Erythroblast (primary cell): ENCODE results near the gene STK32C.

Experiments
- DNase-seq, 2 experiments: peaks; one replicate each; lab custom pipeline; 2025; lab: John Stamatoyannopoulos, UW
- GATA1 ChIP-seq: IDR thresholded peaks from 2 replicates; pipeline ENCODE4 v1.6.1; 2011; ENCODE audit warnings: low read depth, mild to moderate bottlenecking, control low read depth, low read length, moderate library complexity
- POLR2A ChIP-seq: IDR thresholded peaks from 2 replicates; pipeline ENCODE4 v1.6.1; 2011; ENCODE audit warnings: mild to moderate bottlenecking, low read length

The STK32C gene

DNA sequence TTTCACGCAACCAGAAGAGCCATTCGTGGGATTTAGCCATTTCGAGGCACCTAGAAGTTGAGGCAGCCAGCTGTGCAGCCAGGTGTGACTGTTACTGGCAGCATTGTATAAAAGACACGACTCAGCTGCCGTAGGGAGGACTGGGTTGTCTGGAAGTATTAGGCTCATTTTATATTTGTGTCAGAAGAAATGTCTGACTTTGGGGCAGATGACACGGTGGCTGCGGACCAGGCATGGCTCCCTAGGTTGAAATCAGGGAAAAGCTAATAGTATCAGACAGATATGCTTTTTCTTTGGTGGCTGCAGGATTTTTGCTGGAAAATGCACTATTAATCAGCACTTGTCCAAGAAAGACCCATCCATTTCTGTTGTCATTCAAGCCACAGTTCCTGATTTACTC is 125.2 kb downstream of the STK32C start:
- TF ChIP-seq POLR2A (no peak), GATA1 (no peak)

DNA sequence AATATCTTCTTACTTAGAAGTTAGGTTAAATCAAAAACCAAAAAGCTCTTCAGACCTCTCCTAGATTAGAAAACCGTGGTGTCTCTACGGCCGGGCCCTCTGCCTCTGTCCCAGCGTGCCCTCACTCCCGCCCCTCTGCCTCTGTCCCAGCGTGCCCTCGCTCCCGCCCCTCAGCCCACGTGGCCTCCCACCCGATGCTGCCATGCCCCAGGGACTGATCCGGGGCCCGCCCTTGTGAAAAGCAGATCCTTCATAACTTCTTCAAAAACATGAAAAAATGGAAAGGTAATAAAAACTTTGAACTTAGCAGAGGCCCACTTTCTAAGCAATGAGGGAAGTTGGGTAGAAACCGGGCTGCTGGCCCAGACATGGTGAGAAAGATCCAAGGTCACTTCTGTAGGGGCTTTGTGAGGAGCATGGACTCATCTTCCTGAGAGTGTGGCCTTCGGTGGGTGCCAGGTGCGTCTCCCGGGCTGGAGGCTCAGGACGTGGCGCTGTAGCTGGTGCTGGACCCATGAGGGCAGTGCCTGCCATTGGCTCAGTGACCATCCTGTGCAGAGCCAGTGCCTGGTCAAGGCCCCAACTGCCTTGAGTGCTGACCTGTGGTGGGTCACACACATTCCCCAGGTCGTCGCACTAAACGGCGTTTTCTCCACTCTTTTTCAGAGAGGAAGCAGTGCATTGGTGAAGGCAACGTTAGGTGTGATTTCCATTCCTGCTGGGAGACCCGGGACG is 125.9 kb downstream of the STK32C start:
- TF ChIP-seq POLR2A (no peak), GATA1 (no peak)
- DNase-seq, result no peak

More for the DNA sequence above, 125.2 kb downstream of the STK32C start:
- DNase-seq, result no peak

DNA sequence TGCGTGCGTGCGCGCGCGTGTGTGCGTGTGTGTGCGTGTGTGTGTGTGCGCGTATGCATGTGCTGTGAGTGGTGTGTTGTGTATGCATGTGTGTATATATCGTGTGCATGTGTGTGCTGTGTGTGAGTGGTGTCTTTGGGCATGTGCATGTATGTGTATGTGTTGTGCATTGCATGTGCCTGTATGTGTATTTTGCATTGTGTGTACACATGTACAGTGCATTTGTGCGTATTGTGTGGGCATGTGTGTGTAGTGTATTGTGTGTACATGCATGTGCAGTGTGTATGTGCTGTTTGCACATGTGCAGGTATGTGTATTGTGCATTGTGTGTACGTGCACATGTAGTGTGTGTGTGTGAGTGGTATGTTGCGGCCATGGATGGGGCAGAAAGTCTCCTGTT is 127.0 kb downstream of the STK32C start:
- TF ChIP-seq POLR2A (no peak), GATA1 (no peak)
- DNase-seq, result no peak

DNA sequence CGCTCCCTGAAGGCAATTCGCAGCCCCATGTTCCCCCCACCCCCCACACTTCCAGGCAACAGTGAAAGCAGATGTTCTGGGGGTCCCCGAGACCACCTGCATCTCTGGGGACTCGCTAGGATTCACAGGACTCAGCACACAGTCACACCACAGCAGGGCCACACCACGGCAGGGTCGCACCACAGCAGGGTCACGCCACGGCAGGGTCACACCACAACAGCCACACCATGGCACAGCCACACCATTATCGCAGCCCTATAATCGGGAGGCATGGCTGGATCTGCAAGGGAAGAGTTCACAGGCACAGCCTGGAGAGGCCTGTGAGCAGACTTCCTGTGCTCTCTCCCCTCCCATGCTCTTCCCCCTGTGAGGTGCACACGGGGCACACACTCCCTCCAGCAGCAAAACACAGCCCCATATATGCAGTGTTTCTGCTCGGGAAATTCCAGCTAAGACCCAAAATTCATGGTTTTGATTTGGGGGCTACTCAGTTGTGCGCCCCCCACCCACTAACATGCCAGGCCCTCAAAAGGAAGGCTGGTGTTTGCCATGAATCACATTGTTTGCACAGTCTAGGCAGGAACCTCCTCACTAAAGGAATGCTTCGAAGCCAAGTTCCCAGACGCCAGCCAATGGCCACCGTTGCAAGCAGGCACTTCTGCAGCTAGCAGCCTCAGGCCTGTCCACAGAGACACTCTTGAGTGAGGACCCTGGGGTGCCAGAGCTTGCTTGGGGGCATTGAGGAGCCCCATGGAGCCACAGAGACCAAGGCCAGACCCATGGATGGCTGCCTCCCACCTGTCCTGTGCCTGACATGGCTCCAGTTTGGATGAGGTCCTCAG is 128.0 kb downstream of the STK32C start:
- no peak for DNase-seq
- TF ChIP-seq GATA1, result no peak
- no peak for TF ChIP-seq POLR2A

DNA sequence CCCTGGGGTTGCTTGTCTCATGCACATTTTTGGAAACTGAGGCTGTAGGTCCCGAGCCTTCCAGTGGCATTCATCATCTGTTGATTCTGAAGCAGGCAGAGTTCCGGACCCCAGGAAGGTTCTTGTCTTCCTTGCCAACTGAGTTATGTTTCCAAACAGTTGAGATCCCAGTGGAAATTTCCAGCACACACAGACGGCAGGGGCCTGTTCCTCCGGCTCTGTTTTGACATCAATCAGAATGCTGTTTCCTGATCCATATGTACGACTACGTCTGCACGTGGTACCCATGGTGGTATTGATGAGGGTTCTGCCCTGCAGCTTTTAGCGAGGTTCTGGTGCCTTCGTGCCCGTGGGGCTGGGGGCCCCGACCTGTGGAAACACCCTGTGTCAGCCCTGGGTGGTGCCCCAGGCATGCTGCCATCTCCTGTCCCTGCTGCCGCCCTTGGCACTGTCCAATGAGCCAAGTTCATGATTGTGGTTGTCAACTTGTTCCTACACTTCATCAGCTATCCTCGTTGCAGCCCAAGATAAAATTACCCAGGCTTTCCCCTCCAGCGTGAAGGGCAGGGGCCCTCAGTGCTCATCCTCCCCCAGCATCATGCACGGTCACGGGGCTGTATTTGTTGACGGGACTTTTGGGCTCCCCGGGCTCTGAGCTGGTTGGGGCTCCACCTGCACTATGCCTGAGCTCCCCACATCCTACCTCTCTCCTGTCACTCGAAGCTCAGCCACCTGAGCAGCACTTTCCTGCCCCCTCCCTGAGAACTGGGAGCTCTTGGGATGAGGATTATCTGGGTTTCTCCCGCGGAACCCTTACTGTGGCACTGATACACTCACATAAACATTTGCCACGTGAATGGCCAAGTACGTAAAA is 128.8 kb downstream of the STK32C start:
- DNase-seq, result no peak
- TF ChIP-seq GATA1, result no peak
- no peak for TF ChIP-seq POLR2A

DNA sequence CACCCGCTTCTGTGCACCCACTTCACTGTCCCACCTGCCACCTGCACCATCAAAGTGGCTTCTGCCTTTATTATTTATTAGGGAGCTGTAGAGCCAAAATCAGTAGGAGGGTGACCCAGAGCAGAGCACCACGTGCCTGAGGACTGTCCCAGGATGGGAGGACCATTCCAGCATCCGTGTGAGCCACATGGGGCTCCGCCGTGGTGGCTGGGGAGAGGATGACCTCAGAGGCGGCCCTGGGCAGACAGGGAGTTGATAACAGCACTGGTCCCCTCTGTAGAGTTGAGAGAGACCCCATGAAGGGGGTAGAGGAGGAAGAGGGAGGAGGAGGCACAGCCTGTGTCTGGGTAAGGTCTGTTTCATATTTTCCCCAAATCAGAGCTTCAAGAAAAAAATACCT is 129.7 kb downstream of the STK32C start:
- no peak for TF ChIP-seq GATA1
- no peak for DNase-seq

DNA sequence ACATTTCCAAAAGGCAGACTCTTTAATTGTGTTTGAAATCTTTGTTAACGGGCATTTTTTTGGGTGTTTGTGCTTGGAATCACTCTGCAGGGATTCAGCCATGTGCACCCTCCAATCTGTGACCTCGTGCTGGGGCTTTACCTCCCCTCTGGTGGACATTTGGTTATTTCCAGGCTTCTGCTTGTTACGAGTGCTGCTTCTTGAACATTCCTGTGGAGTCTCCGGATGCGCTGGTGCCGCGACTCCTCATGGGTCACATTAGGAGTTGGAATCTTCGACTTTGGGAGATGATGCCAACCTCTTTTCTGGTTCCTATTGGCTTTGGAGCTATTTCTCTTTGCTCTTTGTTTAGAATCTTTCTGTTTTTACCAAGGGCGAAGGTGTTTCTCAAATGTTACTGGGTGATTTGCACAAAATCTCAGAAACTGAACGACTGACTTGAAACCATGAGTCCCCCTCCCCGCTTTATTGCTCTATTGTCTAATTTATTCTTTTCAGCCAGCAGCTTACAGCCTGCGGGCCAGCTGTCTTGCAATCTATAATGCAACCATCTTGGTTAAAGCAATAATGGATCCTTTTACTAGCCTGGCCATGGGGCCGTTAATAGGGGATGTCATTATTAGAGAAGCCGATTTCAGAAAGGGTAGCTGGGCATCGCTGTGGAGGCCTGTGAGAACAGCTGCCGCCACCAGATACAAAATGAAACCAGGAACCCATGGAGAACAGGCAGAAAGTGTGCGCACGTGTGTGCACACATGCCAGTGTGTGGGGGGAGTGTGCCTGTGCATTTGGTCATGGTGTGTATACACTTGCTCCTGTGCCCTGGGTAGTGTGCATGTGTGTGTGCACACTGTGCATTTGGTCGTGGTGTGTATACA is 130.9 kb downstream of the STK32C start:
- no peak for TF ChIP-seq GATA1
- TF ChIP-seq POLR2A, result no peak
- no peak for DNase-seq

DNA sequence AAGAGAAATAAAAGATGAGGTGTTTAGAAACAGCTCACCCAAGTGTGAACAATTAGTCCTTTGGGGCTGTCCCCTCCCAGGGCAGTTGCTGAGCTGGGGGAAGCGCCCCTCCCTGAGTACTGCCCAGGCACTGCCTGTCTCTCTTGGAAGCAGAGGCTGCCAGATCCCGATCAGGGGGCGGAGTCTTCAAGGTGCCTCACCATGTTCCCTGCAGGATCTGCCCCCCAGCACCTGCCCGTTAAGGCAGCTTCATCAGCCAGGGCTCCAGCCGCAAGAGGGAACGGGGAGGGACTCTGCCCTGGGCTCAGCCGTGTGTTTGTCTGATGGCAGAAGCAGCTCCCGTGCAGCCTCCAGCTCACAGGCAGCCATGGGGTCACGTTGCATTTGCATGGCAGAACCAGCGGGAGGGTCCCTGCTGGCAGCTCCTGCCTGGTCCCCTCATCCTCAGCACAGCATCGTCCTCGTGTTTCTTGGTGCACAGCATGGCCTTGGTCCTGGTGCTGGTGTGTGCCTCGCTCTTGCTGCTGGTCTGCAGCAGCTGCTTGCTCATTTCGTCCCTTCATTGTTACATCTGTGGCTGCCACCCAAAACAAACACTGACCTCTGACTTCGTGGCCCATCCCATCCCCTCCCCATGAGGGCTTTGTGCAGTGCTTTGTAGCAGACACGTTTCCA is 131.7 kb downstream of the STK32C start:
- TF ChIP-seq GATA1 (no peak), POLR2A (no peak)
- no peak for DNase-seq

DNA sequence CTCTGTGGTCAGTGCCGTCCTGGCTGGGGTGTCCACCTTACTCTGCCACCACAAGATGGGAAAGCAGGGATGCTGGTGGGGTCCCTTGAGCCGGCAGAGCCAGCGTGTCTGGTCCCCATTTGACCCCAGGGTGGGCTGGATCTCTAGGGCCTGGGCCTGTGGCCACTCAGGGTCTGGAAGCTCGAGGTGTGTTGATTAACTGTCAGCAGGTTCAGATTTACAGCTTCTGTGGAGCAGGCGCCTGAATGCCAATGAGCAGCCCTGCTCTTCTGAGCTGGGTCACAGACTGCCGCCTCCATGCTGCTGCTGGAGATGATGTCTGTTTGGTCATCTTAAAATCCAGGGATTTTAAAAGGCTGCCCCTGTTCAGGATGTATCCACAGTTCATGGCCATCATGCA is 132.3 kb downstream of the STK32C start:
- TF ChIP-seq POLR2A (no peak), GATA1 (no peak)
- no peak for DNase-seq

DNA sequence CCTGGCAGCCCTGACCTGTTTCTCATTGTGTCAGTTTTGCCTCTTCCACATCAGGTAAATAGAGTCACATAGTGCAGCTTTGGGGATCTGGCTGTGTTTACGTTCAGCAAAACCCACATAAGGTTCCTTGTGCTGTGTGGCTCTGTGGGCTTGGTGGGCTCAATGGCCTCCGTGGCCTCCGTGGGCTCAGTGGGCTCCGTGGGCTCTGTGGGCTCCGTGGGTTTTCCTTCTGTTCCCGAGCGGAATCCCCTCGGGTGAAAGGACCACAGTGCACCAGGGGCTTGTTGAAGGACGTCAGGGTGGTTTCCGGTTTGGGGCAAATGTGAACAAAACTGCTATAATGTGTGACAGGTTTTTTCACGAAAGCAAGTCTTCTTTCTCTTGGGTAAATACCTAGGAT is 133.5 kb downstream of the STK32C start:
- no peak for DNase-seq
- TF ChIP-seq POLR2A (no peak), GATA1 (no peak)

DNA sequence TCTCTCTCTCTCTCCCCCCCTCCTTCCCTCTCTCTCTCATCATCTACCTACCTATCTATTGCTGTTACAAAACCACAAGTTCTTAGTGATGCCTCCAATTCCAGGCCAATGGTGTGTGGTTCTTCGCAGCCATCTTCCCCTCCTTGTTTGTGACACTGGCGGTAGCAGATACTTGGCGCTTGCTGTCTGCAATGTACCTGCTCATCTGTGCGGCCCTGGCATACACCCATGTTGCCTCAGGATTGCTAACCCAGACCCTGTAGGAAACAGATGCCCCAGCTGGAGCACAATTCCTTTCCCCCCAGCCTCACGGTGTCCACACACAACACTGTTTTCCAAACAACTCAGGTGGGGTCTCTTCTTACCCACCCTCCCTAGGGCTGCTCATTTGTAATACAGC is 134.6 kb downstream of the STK32C start:
- DNase-seq, result no peak
- TF ChIP-seq GATA1 (no peak), POLR2A (no peak)

DNA sequence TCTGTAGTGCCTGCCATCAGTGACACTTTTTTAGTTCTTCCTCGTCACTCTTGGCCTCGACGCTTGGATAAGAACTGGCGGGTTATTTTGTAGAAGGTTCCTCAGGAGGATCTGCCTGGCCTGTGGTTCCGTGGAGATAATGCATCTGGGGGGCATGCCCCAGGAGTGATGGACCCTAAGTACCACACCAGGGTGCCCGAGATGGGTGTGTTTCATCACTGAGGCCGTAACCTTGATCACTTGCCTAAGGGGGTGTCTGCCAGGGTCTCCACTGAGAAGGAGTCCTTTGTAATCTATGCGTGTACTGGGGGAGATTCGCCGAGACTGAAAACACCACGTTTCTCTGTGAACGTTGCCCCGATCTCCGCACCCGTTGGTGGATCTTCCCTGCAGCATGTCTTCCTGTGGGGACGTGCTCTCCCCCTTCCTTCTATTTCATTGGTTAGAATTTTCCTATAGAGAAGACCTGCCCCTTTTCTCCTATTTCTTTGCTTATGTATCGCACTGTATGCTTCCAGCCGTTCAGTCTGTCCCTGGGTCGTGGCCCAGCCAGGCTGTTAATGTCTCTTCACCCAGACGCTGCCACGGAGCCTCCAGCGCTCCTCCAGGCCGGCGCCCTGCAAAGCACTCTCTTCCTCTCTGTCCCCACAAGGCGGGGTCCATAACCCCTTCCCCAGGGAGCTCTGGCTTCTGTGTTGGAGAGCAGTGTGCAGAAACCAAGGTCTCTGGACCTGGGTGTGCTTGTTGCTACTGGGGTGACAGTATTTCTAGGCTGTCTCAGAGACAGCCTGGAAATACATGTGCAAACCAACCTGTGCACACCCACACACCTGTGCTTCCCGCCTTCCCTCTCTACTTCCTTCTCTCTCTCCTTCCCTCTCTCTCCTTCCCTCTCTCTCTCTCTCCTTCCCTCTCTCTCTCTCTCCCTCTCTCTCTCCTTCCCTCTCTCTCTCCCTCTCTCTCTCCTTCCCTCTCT is 135.4 kb downstream of the STK32C start:
- no peak for TF ChIP-seq POLR2A
- no peak for TF ChIP-seq GATA1
- no peak for DNase-seq
